Measurements from ENCODE around the gene SYNGR1. TPM values are rescaled to one million over a fixed set of nuclear protein-coding genes. Genes with fewer than 3 reads are reported as not detected.

The SYNGR1 gene
- total and polyA plus RNA-seq, 2 of the 8 experiments (the other 6 are each of a cell fraction or from before 2014, with no cell fraction given), result 32.5 to 84.7 TPM

- TF ChIP-seq CTCF (IDR thresholded peaks at IDR 0.05; ENCODE audit: control extremely low read depth in 1 of 3, insufficient read depth in 1 of 3, low read depth in 1 of 3, low read length in 3 of 3) (no peak), SUZ12 (IDR thresholded peaks at IDR 0.05; ENCODE audit: low read length) (peak; percentile 43; the same call in 1 of the 2 replicates), CEBPB (IDR thresholded peaks at IDR 0.05; ENCODE audit: low read depth, low read length) (no peak), SAP30 (IDR thresholded peaks at IDR 0.05; ENCODE audit: insufficient read depth, insufficient replicate concordance, low read length) (peak; percentile 91), SIRT6 (IDR thresholded peaks at IDR 0.05; ENCODE audit: low read length) (no peak), GTF2F1 (IDR thresholded peaks at IDR 0.05; ENCODE audit: borderline replicate concordance, low read depth, low read length) (no peak), TAF1 (IDR thresholded peaks at IDR 0.05; ENCODE audit: low read depth, low read length) (0 out of 2 replicates have a peak, but pooled peaks have one; percentile 20), SIN3A (conservative IDR thresholded peaks at IDR 0.05 in 1 of 2, IDR thresholded peaks at IDR 0.05 in 1 of 2; ENCODE audit: low read depth in 1 of 2, low read length in 2 of 2) (peak; percentile 41 to 62; a peak in 1 of 4 replicates), EGR1 (IDR thresholded peaks at IDR 0.05; ENCODE audit: borderline replicate concordance, low read depth, low read length) (peak; percentile 22; the same call in 1 of the 2 replicates), SP4 (IDR thresholded peaks at IDR 0.05; ENCODE audit: low read length) (0 out of 2 replicates have a peak, but pooled peaks have one; percentile 22), HDAC2 (IDR thresholded peaks at IDR 0.05; ENCODE audit: borderline replicate concordance in 1 of 2, low read depth in 2 of 2, low read length in 2 of 2) (no peak; a peak in 1 of 4 replicates), SIX5 (IDR thresholded peaks at IDR 0.05; ENCODE audit: low read depth, low read length) (no peak), EZH2 (IDR thresholded peaks at IDR 0.05; ENCODE audit: low read depth, low read length, severe bottlenecking) (peak; percentile 42), PHF8 (conservative IDR thresholded peaks at IDR 0.05; ENCODE audit: low read depth, low read length) (0 out of 2 replicates have a peak, but pooled peaks have one; percentile 16)
These were observed 38.6 kb downstream of the SYNGR1 start (continued) for GRCh38 chr22:39388261-39389011.
